ENCODE measurements around the gene SSTR1.

- TF ChIP-seq POLR2A (IDR thresholded peaks at IDR 0.05): no peak
- TF ChIP-seq, protein P1, sequence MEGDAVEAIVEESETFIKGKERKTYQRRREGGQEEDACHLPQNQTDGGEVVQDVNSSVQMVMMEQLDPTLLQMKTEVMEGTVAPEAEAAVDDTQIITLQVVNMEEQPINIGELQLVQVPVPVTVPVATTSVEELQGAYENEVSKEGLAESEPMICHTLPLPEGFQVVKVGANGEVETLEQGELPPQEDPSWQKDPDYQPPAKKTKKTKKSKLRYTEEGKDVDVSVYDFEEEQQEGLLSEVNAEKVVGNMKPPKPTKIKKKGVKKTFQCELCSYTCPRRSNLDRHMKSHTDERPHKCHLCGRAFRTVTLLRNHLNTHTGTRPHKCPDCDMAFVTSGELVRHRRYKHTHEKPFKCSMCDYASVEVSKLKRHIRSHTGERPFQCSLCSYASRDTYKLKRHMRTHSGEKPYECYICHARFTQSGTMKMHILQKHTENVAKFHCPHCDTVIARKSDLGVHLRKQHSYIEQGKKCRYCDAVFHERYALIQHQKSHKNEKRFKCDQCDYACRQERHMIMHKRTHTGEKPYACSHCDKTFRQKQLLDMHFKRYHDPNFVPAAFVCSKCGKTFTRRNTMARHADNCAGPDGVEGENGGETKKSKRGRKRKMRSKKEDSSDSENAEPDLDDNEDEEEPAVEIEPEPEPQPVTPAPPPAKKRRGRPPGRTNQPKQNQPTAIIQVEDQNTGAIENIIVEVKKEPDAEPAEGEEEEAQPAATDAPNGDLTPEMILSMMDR (IDR thresholded peaks at IDR 0.05 in 4 of 5, conservative IDR thresholded peaks at IDR 0.05 in 1 of 5): no peak
Measured at GRCh38 chr14:38238332-38238731, 30.6 kb downstream of the SSTR1 start.

All from gastrocnemius medialis (tissue), 4 donors.